ENCODE measurements around the gene TRPM8.

TRPM8 gene

DNA sequence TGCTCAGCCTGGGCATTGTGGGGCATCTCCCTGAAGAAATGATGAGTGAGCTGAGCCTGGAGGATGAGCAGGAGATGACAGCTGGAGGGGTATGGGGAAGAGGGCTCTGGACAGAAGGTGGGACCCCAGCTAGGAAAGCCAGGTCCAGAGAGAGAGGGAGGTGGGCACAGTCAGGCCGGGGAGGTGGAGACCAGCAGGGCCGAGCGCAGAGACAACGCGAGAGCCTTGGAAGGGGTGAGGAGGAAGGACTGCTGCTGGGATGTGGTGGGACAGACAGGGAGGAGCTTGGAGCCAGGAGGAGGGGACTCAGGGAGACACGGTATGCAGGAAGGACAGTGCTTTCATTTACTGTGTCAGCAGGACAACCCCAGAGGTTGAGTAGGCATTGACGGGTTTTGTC is 8.2 kb downstream of the TRPM8 start:
- TF ChIP-seq, protein P1, sequence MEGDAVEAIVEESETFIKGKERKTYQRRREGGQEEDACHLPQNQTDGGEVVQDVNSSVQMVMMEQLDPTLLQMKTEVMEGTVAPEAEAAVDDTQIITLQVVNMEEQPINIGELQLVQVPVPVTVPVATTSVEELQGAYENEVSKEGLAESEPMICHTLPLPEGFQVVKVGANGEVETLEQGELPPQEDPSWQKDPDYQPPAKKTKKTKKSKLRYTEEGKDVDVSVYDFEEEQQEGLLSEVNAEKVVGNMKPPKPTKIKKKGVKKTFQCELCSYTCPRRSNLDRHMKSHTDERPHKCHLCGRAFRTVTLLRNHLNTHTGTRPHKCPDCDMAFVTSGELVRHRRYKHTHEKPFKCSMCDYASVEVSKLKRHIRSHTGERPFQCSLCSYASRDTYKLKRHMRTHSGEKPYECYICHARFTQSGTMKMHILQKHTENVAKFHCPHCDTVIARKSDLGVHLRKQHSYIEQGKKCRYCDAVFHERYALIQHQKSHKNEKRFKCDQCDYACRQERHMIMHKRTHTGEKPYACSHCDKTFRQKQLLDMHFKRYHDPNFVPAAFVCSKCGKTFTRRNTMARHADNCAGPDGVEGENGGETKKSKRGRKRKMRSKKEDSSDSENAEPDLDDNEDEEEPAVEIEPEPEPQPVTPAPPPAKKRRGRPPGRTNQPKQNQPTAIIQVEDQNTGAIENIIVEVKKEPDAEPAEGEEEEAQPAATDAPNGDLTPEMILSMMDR (conservative IDR thresholded peaks at IDR 0.05), result no peak
- peak overlapping the region; percentile 89; the same call in 1 of the 2 replicates for H3K27ac ChIP-seq

DNA sequence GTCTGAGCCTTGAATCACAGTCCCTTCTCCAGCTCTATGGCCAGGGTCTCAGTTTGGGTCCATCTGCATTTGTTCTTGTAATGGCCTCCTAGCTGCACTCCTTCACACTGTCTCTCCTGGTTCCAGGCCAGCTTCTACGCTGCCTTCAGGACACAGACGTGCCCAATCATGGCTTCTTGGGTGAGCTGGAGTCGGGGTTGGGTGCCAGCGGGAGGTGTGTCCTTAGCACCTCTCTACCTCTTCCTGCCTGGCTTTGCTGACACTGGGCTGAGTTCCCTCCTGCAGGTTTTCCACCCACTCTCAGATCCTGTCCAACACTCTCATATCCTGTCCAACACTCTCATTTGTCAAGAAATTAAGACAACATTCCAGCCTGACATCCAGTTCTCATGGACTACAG is 9.6 kb downstream of the TRPM8 start:
- H3K27ac ChIP-seq, result no peak overlapping the region; the same call in 1 of the 2 replicates
- TF ChIP-seq, protein P1 (conservative IDR thresholded peaks at IDR 0.05), result no peak

DNA sequence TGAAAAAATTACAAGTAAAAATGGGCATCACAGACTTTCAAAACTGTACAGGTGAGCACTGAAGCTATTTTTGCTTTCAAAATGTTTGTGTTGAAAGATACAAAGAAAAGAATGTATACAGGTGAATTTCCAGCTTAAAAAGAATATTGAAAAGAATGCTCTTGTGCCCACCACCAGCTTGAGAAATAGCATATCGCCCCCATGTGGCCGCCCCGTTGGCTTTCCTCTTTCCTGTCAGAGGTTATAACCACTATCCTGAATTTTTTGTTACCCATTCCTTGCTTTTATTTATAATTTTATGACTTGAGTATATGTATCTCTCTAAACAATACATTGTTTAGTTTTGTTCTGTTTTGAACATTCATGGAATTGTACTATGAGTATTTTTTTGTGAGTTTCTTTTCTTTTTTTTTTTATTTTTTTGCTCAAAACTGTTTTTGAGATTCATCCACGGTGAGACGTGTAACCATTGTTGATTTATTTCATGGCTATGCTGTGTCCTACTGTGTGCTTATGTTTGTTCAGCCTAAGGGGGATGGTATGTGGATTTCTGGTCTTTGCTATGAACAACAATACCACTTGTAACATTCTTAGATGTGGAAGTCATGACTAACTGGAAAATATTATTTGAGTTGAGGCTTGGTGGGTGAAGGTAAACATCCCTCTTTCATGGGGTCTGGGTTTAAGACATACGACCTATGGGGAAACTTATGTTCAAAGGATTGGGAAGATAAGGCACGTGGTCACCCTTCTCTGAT is 11.6 kb downstream of the TRPM8 start:
- TF ChIP-seq, protein P1 (conservative IDR thresholded peaks at IDR 0.05), result peak; percentile 79
- H3K27ac ChIP-seq, result peak overlapping the region; percentile 27

DNA sequence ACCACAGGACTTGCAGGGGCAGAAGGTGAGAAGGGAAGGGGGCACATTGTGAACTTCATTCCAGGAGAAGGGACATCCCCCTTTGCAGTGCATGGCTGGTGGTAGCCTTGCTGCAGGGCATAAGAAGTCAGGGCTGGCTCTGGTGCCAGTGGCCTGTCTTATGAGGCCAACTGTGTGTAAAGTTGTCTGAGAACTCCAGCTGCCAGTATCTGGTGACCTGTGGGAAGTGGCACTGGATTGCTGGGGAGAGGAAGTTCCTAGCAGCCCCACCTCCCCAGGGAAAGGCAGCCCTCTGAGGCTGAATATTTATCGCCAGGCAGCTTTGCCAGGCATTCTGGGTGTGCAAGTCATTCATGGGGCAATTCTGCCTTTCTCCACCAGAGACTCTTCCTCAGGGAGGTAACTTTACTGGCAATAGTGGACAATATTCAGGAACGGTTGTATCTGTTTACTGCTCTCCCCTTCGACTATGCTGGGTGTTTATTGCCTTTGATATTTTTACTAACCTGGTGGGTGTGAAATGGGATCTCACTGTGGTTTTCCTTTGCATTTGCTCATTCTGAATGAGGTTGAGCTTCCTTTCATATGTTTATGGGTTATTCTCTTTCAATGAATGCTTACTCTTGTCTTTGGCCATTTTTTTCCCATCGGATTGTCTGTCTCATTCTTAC is 12.3 kb downstream of the TRPM8 start:
- peak overlapping the region; percentile 27 for H3K27ac ChIP-seq
- TF ChIP-seq, protein P1 (conservative IDR thresholded peaks at IDR 0.05), result no peak

DNA sequence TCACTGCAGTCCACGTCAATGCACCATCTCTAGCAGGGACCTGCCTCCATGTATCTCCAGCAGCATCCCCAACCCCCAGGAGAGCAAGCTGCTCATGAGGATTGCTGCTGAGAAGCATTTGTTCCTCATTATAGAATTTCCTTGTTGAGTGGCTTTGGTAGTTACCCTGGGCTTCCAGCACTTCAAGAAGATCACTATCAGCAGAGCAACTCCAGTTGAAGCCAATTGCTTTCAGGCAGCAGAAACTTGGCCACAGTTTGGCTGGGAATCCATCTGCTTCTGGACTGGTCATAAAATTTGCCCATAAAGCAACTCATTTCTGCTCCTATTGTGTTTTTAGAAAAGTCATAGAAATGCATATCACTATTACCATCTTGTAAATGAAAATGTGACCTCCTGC is 17.4 kb downstream of the TRPM8 start:
- H3K27ac ChIP-seq, result peak overlapping the region; percentile 86
- TF ChIP-seq, protein P1 (conservative IDR thresholded peaks at IDR 0.05), result no peak

DNA sequence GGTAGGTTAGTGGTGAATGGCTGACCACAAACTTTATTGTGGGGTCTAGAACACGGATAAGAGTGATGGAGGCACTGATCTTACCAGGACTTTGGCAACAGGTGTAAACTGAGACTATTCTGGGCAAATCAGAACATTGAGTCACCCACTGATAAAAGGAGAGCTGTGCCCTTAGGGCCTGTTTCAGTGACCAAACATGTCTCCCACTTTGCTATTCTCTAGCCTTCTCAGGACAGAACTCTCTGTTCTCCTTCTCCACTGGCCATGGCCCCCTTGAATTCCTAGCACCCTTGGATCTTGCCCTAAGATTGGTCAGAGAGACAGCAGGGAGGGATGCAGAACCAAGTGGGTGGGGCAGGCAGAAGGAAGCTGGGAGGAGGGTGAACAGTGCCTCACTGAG is 18.3 kb downstream of the TRPM8 start:
- peak overlapping the region; percentile 86 for H3K27ac ChIP-seq
- TF ChIP-seq, protein P1 (conservative IDR thresholded peaks at IDR 0.05), result no peak

DNA sequence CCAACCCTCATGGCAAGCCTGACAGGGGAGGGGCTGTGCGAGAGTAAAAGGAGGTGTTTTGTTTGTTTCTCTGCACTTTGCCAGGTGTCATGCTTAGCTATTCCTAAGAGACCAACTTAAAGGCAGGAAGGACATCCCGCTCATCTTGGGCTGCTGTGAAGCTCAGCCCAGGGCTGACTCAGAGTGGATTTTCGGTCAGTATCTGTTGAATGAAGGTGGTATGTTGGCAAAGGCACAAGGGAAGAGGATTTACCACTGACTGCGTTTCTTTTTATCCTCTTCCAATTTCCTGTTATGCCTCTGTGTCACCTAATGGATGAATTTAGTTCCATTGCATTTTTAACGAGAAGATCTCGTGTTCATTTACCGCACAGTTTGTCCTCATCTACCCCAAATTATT is 18.9 kb downstream of the TRPM8 start:
- H3K27ac ChIP-seq, result peak overlapping the region; percentile 86
- TF ChIP-seq, protein P1 (conservative IDR thresholded peaks at IDR 0.05), result no peak
